HCT116 (cell line): Measurements from ENCODE around the gene UVRAG. TPM values are rescaled to one million over a fixed set of nuclear protein-coding genes. Genes with fewer than 3 reads are reported as not detected.

ENCODE experiments used
- ATAC-seq: fragments of 200-7000 bp; cut with Tn5 transposase; 2 replicates; pipeline ENCODE4 v1.9.1; 2020; ENCODE audit warnings: mild to moderate bottlenecking, moderate library complexity
- BruUV-seq: library from RNA; stranded (reverse); fragments of 400-500 nt; replicated peaks from 2 replicates; lab custom pipeline; 2021; lab: Mats Ljungman, UMichigan
- CTCF ChIA-PET: fragments of 300-600 bp; sonication (Branson Sonifier 250); formaldehyde crosslinking; loops from one replicate; lab custom pipeline; 2021; ENCODE audit warnings: antibody characterized with exemption; lab: Charles Lee
- POLR2A ChIA-PET: fragments of 300-600, 350-600 bp; sonication (Branson Sonifier 250); formaldehyde crosslinking; loops from one replicate; lab custom pipeline; 2021; ENCODE audit warnings: antibody characterized with exemption; lab: Charles Lee
- RAD21 ChIA-PET, 2 experiments: fragments of 300-600 bp; sonication (Branson Sonifier 250); formaldehyde crosslinking; loops; one replicate each; lab custom pipeline; 2023; ENCODE audit warnings: low total read pairs in 2 of 2; ENCODE audit not compliant: uncharacterized antibody in 2 of 2, unreplicated experiment in 2 of 2, low non-redundant PET in 1 of 2; lab: Charles Lee
- DNase-seq: peaks from one replicate; pipeline ENCODE4 v3.0.0-alpha.2; 2010; ENCODE audit warnings: low read depth, low spot score
- H2AFZ ChIP-seq: fragments of 200-600 bp; shearing (Covaris generic), sonication (generic); 2 replicates; pipeline ENCODE4 v1.6.1; 2017; ENCODE audit warnings: low read depth, mixed run types, mixed read lengths, antibody characterized with exemption, low read length; ENCODE audit not compliant: poor library complexity, severe bottlenecking
- H3K27ac ChIP-seq: 2 replicates; pipeline ENCODE4 v1.5.1; 2012; ENCODE audit warnings: low read depth, low read length
- H3K27me3 ChIP-seq: fragments of 200-600 bp; sonication (generic); 2 replicates; pipeline ENCODE4 v1.6.1; 2016; ENCODE audit warnings: mixed run types, low read length, mixed read lengths; ENCODE audit not compliant: insufficient read depth
- H3K36me3 ChIP-seq, 2 experiments: fragments of 200-500 bp in 1 of 2; fragments of 200-600 bp in 1 of 2; sonication (Bioruptor generic) in 1 of 2; sonication (generic) in 1 of 2; 2 replicates each; pipeline versions ENCODE4 v1.5.1 to v1.6.1; 2014 to 2016; ENCODE audit warnings: low read length in 2 of 2, inconsistent platforms in 1 of 2, mixed read lengths in 1 of 2, mixed run types in 1 of 2; ENCODE audit not compliant: insufficient read depth in 2 of 2, control insufficient read depth in 1 of 2
- H3K4me1 ChIP-seq, 2 experiments: fragments of 200-600 bp in 1 of 2; sonication (generic) in 1 of 2; 2 replicates each; pipeline versions ENCODE4 v1.5.1 to v1.6.1; 2012 to 2017; ENCODE audit warnings: low read length in 2 of 2, inconsistent platforms in 1 of 2, mild to moderate bottlenecking in 1 of 2, mixed read lengths in 1 of 2, mixed run types in 1 of 2, moderate library complexity in 1 of 2; ENCODE audit not compliant: insufficient read depth in 2 of 2, control insufficient read depth in 1 of 2
- H3K4me2 ChIP-seq: fragments of 200-600 bp; sonication (generic); 2 replicates; pipeline ENCODE4 v1.6.1; 2017; ENCODE audit warnings: mixed run types, low read length, mixed read lengths
- H3K4me3 ChIP-seq, 2 experiments: fragments of 200-600 bp in 1 of 2; sonication (generic) in 1 of 2; replicated peaks in 1 of 2; 2 replicates each; pipeline ENCODE4 v1.5.1; 2011 to 2016; ENCODE audit warnings: low read length in 2 of 2, control low read depth in 1 of 2, low read depth in 1 of 2, mild to moderate bottlenecking in 1 of 2, mixed read lengths in 1 of 2, mixed run types in 1 of 2
- H3K79me2 ChIP-seq: fragments of 200-600 bp; sonication (generic); 2 replicates; pipeline ENCODE4 v1.6.1; 2017; ENCODE audit warnings: mild to moderate bottlenecking, mixed run types, low read length, moderate library complexity, mixed read lengths; ENCODE audit not compliant: insufficient read depth
- H3K9ac ChIP-seq: fragments of 200-600 bp; sonication (generic); 2 replicates; pipeline ENCODE4 v1.6.1; 2016; ENCODE audit warnings: low read length, mixed read lengths
- H3K9me2 ChIP-seq: fragments of 200-600 bp; sonication (generic), shearing (Covaris generic); 2 replicates; pipeline ENCODE4 v1.6.1; 2017; ENCODE audit warnings: mixed run types, mild to moderate bottlenecking, moderate library complexity; ENCODE audit not compliant: insufficient read depth
- H3K9me3 ChIP-seq, 2 experiments: fragments of 200-500 bp in 1 of 2; fragments of 200-600 bp in 1 of 2; sonication (Bioruptor generic) in 1 of 2; sonication (generic) in 1 of 2; 2 replicates each; pipeline ENCODE4 v1.6.1; 2014 to 2017; ENCODE audit warnings: low read length in 2 of 2, mixed read lengths in 2 of 2, inconsistent platforms in 1 of 2, low read depth in 1 of 2, mild to moderate bottlenecking in 1 of 2, mixed run types in 1 of 2, moderate library complexity in 1 of 2; ENCODE audit not compliant: control insufficient read depth in 1 of 2, insufficient read depth in 1 of 2
- H4K20me1 ChIP-seq: fragments of 200-600 bp; sonication (generic), shearing (Covaris generic); 2 replicates; pipeline ENCODE4 v1.6.1; 2017; ENCODE audit warnings: mixed run types, mild to moderate bottlenecking, moderate library complexity; ENCODE audit not compliant: insufficient read depth
- EGR1 ChIP-seq: IDR thresholded peaks from 2 replicates; pipeline ENCODE4 v1.6.1; 2012; ENCODE audit warnings: low read depth
- JUND ChIP-seq: IDR thresholded peaks from 2 replicates; pipeline ENCODE4 v1.6.1; 2012
- POLR2A ChIP-seq: IDR thresholded peaks from 2 replicates; pipeline ENCODE4 v1.7.0; 2011; ENCODE audit warnings: borderline replicate concordance; ENCODE audit not compliant: insufficient read depth, insufficient read length; ENCODE audit errors: extremely low read depth
- RAD21 ChIP-seq: IDR thresholded peaks from 2 replicates; pipeline ENCODE4 v1.6.1; 2012; ENCODE audit warnings: low read depth, mild to moderate bottlenecking
- SIN3A ChIP-seq: IDR thresholded peaks from 2 replicates; pipeline ENCODE4 v1.6.1; 2012; ENCODE audit warnings: low read depth
- SP1 ChIP-seq: IDR thresholded peaks from 2 replicates; pipeline ENCODE4 v1.6.1; 2012; ENCODE audit warnings: low read depth
- TCF7L2 ChIP-seq: IDR thresholded peaks from 2 replicates; pipeline ENCODE4 v1.7.0; 2011; ENCODE audit warnings: borderline replicate concordance, inconsistent platforms; ENCODE audit not compliant: insufficient read depth, insufficient read length; ENCODE audit errors: extremely low read depth
- intact Hi-C: fragments of 100-400 bp; cut with micrococcal nuclease; formaldehyde crosslinking; loops from 2 replicates; pipeline ENCODE4 v1.10.0; 2022
- total RNA-seq: library from RNA; stranded (reverse); gene quantifications from one replicate; pipeline ENCODE4 v1.2.1, GENCODE V29; 2021; ENCODE audit not compliant: unreplicated experiment
- TF ChIP-seq, protein P1 (sequence below): IDR thresholded peaks from 2 replicates; pipeline ENCODE4 v1.6.1; 2012

The UVRAG gene
- total RNA-seq, 1 experiment from 2014 or later: 12.3 TPM

DNA sequence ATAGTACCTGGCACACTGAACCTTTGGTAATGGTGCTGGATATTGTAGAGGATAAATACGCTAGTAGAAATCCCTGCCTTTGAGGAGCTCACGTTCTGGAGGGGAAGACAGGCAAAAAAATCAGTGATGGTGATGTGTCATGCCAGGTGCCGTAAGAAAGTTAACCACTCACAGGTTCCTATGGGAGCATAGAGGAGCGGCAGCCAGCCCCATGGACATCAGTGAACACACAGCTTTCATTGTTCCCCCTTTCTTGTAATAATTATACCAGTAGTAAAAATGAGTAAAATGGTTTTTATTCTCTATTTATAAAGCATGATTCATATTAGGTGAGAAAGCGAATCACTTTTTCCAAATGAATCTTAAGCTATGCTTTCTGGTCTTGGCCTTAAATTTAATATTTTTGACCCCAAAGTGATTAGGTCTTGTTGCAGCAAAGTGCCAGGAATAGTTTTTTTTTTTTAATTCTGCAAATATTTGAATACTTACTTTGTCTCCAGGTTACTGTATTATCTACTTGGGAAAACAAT is 57.9 kb downstream of the UVRAG start:
- Histone ChIP-seq H3K27me3 (no peaks in the 10 kb centered on the region), H3K9me3 (no peaks in the 10 kb centered on the region), H4K20me1 (no peaks in the 10 kb centered on the region), H2AFZ (no peak overlapping the region), H3K79me2 (no peaks in the 10 kb centered on the region; the same call in 1 of the 2 replicates), H3K9ac (no peak overlapping the region), H3K9me2 (no peaks in the 10 kb centered on the region), H3K4me1 (no peaks in the 10 kb centered on the region), H3K27ac (no peak overlapping the region), H3K4me3 (no peak overlapping the region), H3K36me3 (no peaks in the 10 kb centered on the region), H3K4me2 (no peak overlapping the region)
- ChIA-PET CTCF (no interaction called here), POLR2A (no interaction called here), RAD21 (no interaction called here)
- TF ChIP-seq, protein P1, sequence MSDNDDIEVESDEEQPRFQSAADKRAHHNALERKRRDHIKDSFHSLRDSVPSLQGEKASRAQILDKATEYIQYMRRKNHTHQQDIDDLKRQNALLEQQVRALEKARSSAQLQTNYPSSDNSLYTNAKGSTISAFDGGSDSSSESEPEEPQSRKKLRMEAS: no peak
- TF ChIP-seq SIN3A (no peak), TCF7L2 (no peak)
- no peak for ATAC-seq
- BruUV-seq: no TSS peak
- intact Hi-C loops: no loop called here
- DNase-seq: no peak

DNA sequence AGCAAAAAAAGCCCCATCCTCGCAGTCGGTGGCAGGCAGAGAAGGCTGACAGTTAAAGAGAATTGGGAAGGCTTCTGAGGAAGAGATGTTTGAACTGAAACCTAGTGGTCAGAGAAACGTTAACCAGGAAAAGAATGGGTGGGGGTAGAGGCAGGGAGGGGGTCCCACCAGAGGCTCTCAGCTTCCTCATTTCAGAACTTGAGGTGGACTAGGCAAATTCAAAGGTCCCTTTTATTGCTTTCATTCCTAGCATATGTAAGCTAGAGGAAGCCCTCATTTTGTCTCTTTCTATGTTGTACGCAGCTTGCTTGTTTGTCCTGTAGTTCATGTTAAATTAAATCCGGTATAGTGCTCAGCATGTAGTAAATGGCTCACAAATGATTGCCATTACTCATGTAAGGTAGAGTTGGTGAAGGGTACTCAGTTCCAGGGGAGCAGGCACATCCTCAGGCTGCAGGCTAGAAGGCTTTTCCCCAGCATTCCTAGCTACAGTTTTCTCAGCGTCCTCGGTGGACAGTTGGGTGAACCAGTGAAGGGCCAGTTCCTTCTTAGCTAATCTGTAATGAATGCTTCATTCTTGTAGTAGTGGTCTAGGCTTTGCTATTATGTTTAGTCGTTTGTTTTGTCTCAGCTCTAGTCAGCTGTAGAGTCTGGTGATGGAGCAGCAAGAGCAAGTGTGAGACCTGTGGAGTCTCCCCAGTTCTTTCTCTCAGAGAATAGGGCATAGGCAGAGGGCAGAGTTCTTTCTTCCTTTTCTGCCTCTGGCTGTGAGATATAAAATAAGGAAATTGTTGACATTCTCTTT is 58.6 kb downstream of the UVRAG start:
- H2AFZ ChIP-seq: no peak overlapping the region
- ChIA-PET POLR2A (no interaction called here), CTCF (no interaction called here), RAD21 (no interaction called here)
- DNase-seq: no peak
- no peaks in the 10 kb centered on the region for H3K36me3 ChIP-seq
- H3K4me1 ChIP-seq: no peaks in the 10 kb centered on the region
- no peaks in the 10 kb centered on the region for H3K9me2 ChIP-seq
- H3K27me3 ChIP-seq: no peaks in the 10 kb centered on the region
- BruUV-seq: no TSS peak
- H3K4me3 ChIP-seq: no peak overlapping the region
- no peak overlapping the region for H3K4me2 ChIP-seq
- no peaks in the 10 kb centered on the region; the same call in 1 of the 2 replicates for H3K79me2 ChIP-seq
- no peak overlapping the region for H3K27ac ChIP-seq
- no peaks in the 10 kb centered on the region for H3K9me3 ChIP-seq
- intact Hi-C loops: no loop called here
- ATAC-seq: no peak
- H3K9ac ChIP-seq: no peak overlapping the region
- TF ChIP-seq SP1 (no peak), JUND (no peak), RAD21 (no peak), EGR1 (no peak), POLR2A (no peak)
- H4K20me1 ChIP-seq: no peaks in the 10 kb centered on the region
